HS-5 (cell line): ENCODE data around the gene HDLBP.

Experiments used
- DNase-seq: peaks from one replicate; pipeline ENCODE4 v3.0.0-alpha.2; 2012; ENCODE audit warnings: low read depth

Gene HDLBP

GRCh38 chr2:241190291-241190981 lies 125.0 kb downstream of the HDLBP start:
- DNase-seq, result no peak

- no peak for DNase-seq
These were observed 125.6 kb downstream of the HDLBP start for GRCh38 chr2:241189856-241190201.

GRCh38 chr2:241189093-241189855 lies 126.2 kb downstream of the HDLBP start:
- no peak for DNase-seq

- DNase-seq, result no peak
These were observed 126.9 kb downstream of the HDLBP start, which contains the start of gene ANO7 for GRCh38 chr2:241188361-241189092. Gene ANO7, plus strand, starts transcription at chr2:241188677. Its CDS starts 1,387 bp downstream, at chr2:241190064.

GRCh38 chr2:241187918-241188234 lies 127.6 kb downstream of the HDLBP start:
- DNase-seq, result no peak

GRCh38 chr2:241187101-241187917 lies 128.2 kb downstream of the HDLBP start:
- no peak for DNase-seq

GRCh38 chr2:241185961-241186360 lies 129.5 kb downstream of the HDLBP start:
- no peak for DNase-seq

- no peak for DNase-seq
These were observed 130.6 kb downstream of the HDLBP start for GRCh38 chr2:241184901-241185300.

- DNase-seq, result no peak
These were observed 132.3 kb downstream of the HDLBP start for GRCh38 chr2:241183221-241183620.

- no peak for DNase-seq
These were observed 132.8 kb downstream of the HDLBP start for GRCh38 chr2:241182531-241183133.

GRCh38 chr2:241182126-241182525 lies 133.3 kb downstream of the HDLBP start:
- DNase-seq, result no peak

- DNase-seq, result no peak
These were observed 135.0 kb downstream of the HDLBP start for GRCh38 chr2:241180495-241180894.

- no peak for DNase-seq
These were observed 135.6 kb downstream of the HDLBP start for GRCh38 chr2:241179899-241180298.

GRCh38 chr2:241178961-241179360 lies 136.5 kb downstream of the HDLBP start:
- DNase-seq, result no peak

GRCh38 chr2:241177526-241178334 lies 137.7 kb downstream of the HDLBP start:
- DNase-seq, result no peak
